Stimulated activated CD8-positive, alpha-beta memory T cell treated with anti-CD3 and anti-CD28 coated beads, Interleukin-2, amount 100 ng/mL, for 48 hours (primary cell): ENCODE results near the gene DHX29.

Experiments
- DNase-seq, 2 donors: peaks; one replicate each; pipeline ENCODE4 v3.0.0-alpha.2; 2020; ENCODE audit warnings: low read depth in 2 of 2

The DHX29 gene

GRCh38 chr5:55232985-55233928 lies 74.2 kb downstream of the DHX29 start, which contains the start of gene CCNO:
Gene CCNO (minus strand): TSS chr5:55233608. CDS start chr5:55233523, 85 bp downstream.
- peak; percentile 45 to 47 for DNase-seq

GRCh38 chr5:55232271-55232984 lies 75.1 kb downstream of the DHX29 start:
- DNase-seq, result no peak

GRCh38 chr5:55231919-55232270 lies 75.6 kb downstream of the DHX29 start:
- no peak for DNase-seq

GRCh38 chr5:55231029-55231918 lies 76.2 kb downstream of the DHX29 start:
- no peak for DNase-seq

GRCh38 chr5:55230086-55230629 lies 77.3 kb downstream of the DHX29 start:
- no peak for DNase-seq

- no peak for DNase-seq
Measured at GRCh38 chr5:55227664-55228430, 79.6 kb downstream of the DHX29 start.

- DNase-seq, result peak; percentile 60 to 66
Measured at GRCh38 chr5:55226934-55227663, 80.4 kb downstream of the DHX29 start, which contains the start of gene MCIDAS. Gene MCIDAS (minus strand): TSS chr5:55227315. CDS start chr5:55227138, 177 bp downstream.

GRCh38 chr5:55226027-55226933 lies 81.2 kb downstream of the DHX29 start:
- peak; percentile 68 to 72 for DNase-seq

GRCh38 chr5:55225346-55225745 lies 82.1 kb downstream of the DHX29 start:
- no peak for DNase-seq

- DNase-seq, result no peak
Measured at GRCh38 chr5:55223812-55224240, 83.7 kb downstream of the DHX29 start.

GRCh38 chr5:55222985-55223811 lies 84.3 kb downstream of the DHX29 start:
- DNase-seq, result no peak

- no peak for DNase-seq
Measured at GRCh38 chr5:55222092-55222984, 85.2 kb downstream of the DHX29 start.

GRCh38 chr5:55220433-55221185 lies 86.9 kb downstream of the DHX29 start:
- no peak for DNase-seq

- no peak for DNase-seq
Measured at GRCh38 chr5:55219770-55220169, 87.7 kb downstream of the DHX29 start.

GRCh38 chr5:55218967-55219366 lies 88.5 kb downstream of the DHX29 start:
- no peak for DNase-seq
